GM19025 (cell line): ENCODE measurements around the gene PRRC1.

ENCODE experiments used
- ATAC-seq: cut with Tn5 transposase; IDR thresholded peaks from one replicate; pipeline ENCODE4 v1.9.1; 2021; ENCODE audit warnings: mild to moderate bottlenecking, low read depth, moderate library complexity; ENCODE audit not compliant: unreplicated experiment

The PRRC1 gene

GRCh38 chr5:127574852-127575679 is 57.6 kb downstream of the PRRC1 start:
- no peak for ATAC-seq

- ATAC-seq: no peak
These were observed 60.0 kb downstream of the PRRC1 start for GRCh38 chr5:127577458-127577857.

GRCh38 chr5:127580731-127581130 is 63.3 kb downstream of the PRRC1 start:
- ATAC-seq: peak; percentile 51

GRCh38 chr5:127581450-127581849 is 64.0 kb downstream of the PRRC1 start:
- no peak for ATAC-seq

DNA sequence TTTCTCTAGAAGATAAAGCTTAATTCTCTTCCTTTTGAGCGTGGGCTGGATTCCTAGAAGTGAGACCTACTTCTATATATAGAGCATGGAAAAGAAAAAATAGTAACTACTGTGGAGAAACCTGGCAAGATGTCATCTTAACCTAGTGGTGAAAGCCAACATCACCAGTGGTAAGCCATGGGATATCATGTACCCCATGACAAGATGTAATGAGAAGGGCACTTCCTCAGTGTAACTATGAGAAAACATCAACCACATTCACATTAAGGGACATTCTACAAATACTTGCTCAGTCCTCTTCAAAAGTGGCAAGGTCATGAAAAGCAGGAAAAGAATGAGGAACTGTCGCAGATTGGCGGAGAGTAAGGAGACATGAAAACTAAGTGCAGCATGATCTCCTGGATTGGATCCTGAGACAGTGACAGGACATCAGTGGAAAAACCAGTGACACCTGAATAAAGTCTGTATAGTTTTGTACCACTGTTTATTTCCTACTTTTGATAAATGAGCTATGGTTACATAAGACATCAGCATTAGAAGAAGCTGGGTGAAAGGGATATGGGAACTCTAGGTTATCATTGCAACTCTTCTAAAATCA is 65.4 kb downstream of the PRRC1 start:
- no peak for ATAC-seq

DNA sequence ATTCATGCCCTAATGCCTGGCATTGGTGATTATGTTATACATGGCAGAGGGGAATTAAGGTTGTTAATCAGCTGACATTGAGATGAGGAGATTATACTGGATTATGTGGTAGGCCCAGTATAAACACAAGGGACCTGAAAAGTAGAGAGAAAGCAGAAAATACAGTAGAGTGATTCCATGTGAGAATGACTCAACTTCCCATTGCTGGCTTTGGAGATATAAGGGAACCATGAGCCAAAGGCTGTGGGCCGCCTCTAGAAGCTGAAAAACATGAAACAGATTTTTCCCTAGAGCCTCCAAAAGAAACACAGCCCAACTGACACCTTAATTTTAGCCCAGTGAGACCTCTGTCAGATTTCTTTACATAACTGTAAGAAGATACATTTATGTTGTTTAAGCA is 66.4 kb downstream of the PRRC1 start:
- ATAC-seq: no peak

DNA sequence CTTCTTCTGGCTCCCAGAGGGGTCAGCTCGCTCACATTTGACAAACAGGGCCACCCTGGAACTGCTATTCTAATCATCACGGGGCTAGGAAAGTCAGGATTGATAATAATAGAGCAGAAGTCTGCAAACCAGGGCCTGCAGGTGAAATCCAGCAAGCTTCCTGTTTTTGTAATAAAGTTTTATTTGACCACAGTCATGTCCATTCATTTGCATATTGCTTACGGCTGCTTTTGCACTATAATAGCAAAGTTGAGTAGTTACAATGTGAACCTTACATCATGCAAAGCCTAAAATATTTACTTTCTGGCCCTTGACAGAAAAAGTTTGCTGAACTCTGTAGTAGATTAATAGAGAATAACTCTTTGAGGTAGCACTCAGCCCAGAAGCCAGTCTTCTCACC is 68.2 kb downstream of the PRRC1 start:
- ATAC-seq: no peak

DNA sequence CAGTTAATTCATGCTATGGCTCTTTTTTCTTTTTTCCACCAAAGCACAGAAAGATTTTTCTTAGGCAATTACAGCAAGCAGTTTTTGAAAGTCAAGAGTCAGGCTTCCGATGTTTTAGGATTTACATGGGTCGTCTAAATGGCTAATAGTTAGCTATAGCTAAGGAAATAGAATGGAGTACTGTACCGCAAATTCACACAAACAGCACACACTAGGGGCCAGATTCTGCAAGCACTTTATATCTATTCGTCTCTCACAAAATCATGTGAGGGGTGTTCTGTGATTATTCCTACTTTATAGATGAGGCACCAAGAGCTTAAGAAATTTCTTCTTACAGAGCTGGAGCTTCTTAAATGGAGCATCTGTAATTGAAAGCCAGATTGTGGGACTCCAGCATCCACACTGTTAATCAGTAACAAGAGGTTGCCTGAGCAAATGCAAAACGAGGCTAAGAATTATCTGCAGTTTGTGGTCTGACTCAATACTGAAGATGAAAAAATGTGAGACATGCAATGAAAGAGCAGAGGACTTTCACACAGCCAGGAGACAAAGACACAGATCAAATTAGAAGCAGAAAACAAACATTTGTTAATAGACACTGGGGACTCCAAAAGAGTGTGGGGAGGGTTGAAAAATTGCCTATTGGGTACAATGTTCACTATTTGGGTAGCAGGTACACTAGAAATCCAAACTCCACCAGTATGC is 68.8 kb downstream of the PRRC1 start:
- peak; percentile 60 for ATAC-seq

- peak; percentile 27 for ATAC-seq
These were observed 69.4 kb downstream of the PRRC1 start for GRCh38 chr5:127586811-127587210.

DNA sequence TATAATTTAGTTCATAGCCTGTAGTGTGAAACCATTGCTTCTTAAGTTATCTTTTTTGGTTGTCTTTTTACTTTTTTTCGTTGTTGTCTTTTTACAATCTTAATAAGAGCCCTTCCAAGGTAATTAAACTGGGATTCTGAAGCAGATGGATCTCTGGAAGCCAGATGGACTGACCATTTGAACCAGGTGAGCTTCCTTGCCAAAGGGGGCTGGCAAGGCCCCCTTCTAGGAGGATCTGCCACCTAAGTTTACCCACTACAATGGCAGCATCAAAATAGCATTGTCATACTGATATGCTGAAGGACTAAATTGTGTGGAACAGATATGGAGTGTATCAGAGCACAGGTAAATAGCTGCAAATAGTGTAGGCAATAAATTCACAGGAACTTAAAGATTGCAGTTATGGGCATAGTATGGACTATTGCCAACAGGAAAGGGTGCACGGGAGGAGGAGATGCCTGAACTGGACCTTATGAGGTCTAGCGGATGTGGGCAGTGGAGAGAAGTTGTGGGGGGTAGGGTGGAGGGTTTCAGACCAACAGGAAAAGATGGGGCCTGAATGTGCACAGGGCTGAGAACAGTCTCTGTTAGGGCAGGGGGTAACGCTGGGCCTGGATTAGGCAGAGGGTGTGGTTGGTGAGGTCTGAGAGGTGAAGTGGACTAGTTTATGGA is 69.9 kb downstream of the PRRC1 start:
- no peak for ATAC-seq

- ATAC-seq: no peak
These were observed 70.9 kb downstream of the PRRC1 start for GRCh38 chr5:127588368-127588767.

DNA sequence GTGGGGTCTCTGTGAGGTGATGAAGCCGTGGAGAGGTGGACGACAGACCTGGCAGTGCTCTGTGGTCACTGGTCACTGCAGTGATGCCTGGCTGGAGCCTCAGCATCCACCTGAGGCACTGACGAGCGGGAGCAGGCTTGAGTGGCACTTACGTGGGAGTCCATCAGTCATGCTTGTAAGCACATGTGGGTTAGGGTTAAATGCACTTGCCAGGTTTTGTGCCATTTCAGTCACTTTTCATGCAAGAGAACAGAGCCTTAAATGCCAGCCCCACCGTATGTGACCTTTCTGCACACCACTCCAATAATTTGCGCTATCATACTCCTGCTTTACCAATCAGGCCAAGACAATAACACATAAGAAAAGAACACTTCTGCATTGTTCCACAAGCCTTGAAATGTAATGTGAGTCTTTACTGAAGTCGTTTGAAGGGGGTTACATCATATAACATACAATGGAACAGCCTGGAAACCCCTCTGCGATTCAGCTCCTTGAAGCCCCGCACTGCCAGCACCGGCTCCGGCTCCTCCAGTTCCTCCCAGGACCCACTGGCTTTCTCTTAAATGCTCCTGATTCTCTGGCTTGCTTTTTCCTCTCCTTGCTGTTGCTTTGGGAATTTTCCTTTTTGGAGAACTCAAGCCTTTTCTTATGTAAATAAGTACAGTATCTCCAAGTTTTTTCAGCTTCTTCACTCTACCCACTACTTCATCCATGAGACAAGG is 72.0 kb downstream of the PRRC1 start:
- ATAC-seq: no peak

DNA sequence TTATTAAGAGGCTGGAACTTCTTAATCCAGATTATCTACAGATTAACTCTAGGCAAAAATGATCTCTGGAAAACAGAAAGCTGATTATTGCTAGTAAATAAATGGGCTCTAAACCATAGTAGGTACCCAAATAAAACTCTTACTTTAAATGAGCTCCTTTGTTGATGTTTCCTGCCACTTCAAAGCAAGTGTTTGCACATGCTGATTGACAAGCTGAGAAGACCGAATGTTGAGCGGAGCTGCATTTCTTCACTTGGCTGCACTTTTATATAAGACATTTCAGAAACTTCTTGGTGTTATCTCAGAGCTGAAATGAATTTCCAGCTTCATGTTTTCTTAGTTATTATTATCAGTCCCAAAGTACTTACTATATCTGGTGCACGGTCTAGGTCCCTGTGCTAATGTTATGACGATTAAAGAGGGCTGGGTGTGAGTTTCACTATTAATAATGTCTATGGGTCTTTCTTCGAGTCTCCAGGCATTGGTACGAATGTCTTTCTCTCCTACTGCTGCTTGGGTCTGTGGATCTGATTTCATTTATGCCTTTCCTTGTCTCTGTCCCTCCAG is 72.8 kb downstream of the PRRC1 start:
- peak; percentile 33 for ATAC-seq

GRCh38 chr5:127595484-127596368 is 78.3 kb downstream of the PRRC1 start:
- ATAC-seq: no peak

- ATAC-seq: no peak
These were observed 79.1 kb downstream of the PRRC1 start for GRCh38 chr5:127596501-127596900.

DNA sequence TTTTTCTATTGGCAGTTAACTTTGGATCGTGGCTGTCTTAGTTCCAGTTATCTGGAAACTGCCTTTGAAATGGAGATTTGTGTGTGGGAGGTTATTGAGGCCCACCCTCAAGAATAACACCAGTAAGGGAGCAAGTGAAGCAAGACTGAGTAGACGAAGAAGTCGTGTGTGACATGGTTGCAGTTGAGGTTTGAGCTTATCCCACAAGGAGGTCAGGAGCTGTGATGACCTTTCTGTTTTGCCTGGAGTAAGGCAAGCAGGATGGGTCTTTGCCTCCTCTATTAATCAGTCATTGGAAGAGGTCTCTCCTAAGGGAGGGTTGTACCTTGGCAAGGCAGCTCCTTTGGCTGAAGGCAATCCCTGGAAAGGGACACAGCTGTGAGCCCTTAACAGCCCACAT is 81.9 kb downstream of the PRRC1 start:
- ATAC-seq: no peak

GRCh38 chr5:127599847-127600246 is 82.4 kb downstream of the PRRC1 start:
- ATAC-seq: no peak

DNA sequence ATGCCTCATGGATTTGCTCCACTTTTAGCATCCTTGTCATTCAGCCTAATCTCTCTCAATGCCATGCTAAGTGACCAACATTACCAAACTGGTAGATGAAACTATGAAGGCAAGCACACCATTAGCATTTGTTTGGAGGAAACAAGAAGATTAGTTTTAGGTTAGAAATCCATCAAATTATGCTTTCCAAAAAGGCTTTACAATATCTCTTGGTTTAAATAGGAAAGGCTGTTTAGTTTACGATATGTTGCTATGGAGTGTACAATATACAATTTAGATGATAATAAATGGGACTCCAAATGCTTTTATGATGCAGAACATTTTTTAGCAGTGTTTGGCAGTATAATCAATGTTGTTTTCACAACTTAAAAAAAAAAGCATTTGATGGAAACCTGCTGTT is 83.7 kb downstream of the PRRC1 start:
- no peak for ATAC-seq

DNA sequence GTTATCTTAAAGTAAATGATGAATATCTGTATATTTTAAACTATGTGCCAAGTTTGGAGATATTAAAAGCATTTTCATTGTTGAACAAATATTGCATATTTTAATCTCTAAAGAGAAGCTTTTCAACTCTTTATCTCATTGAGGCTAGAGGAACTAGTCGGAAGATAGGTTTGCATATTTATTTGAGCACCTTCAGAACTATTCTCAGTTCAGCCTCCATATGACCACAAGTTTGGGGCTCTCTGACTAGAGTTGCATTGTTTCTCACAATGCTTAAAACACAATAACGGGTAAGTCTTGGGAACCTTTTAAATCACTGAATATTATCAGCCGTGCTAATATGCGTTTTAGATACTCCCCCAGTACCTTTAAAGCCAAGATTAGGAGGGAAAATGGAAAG is 84.2 kb downstream of the PRRC1 start:
- no peak for ATAC-seq
